ENCODE results near the gene ESRRA. TPM values are rescaled to one million over a fixed set of nuclear protein-coding genes. Genes with fewer than 3 reads are reported as not detected.

Gene ESRRA
- total RNA-seq, 1 donor from 2014 or later = 42.3 TPM

GRCh38 chr11:64358907-64359711 lies 53.8 kb downstream of the ESRRA start, which contains the start of gene RPS6KA4:
Gene RPS6KA4 (plus strand): TSS chr11:64359162. CDS start chr11:64359236, 74 bp downstream.
- Mint-ChIP-seq H3K36me3 (ENCODE audit: low read depth, unreplicated experiment) (peaks cover 13% of the 10 kb centered on the region), H3K27me3 (ENCODE audit: unreplicated experiment) (peaks cover 10% of the 10 kb centered on the region), H3K4me1 (ENCODE audit: unreplicated experiment) (peaks cover 20% of the 10 kb centered on the region), H3K4me3 (ENCODE audit: unreplicated experiment) (peak within 1 kb of the TSS; percentile 88), H3K9me3 (ENCODE audit: unreplicated experiment) (no peaks in the 10 kb centered on the region), H3K27ac (ENCODE audit: unreplicated experiment) (peak within 1 kb of the TSS; percentile 9)
- DNase-seq (ENCODE audit: low spot score) = peak; percentile 61
- TF ChIP-seq, protein P1, sequence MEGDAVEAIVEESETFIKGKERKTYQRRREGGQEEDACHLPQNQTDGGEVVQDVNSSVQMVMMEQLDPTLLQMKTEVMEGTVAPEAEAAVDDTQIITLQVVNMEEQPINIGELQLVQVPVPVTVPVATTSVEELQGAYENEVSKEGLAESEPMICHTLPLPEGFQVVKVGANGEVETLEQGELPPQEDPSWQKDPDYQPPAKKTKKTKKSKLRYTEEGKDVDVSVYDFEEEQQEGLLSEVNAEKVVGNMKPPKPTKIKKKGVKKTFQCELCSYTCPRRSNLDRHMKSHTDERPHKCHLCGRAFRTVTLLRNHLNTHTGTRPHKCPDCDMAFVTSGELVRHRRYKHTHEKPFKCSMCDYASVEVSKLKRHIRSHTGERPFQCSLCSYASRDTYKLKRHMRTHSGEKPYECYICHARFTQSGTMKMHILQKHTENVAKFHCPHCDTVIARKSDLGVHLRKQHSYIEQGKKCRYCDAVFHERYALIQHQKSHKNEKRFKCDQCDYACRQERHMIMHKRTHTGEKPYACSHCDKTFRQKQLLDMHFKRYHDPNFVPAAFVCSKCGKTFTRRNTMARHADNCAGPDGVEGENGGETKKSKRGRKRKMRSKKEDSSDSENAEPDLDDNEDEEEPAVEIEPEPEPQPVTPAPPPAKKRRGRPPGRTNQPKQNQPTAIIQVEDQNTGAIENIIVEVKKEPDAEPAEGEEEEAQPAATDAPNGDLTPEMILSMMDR (IDR thresholded peaks at IDR 0.05; ENCODE audit: unreplicated experiment) = no peak

- Mint-ChIP-seq H3K4me1 (ENCODE audit: unreplicated experiment) (peaks cover 20% of the 10 kb centered on the region), H3K27ac (ENCODE audit: unreplicated experiment) (peak overlapping the region; percentile 9), H3K4me3 (ENCODE audit: unreplicated experiment) (peak overlapping the region; percentile 88), H3K9me3 (ENCODE audit: unreplicated experiment) (no peaks in the 10 kb centered on the region), H3K36me3 (ENCODE audit: low read depth, unreplicated experiment) (peaks cover 17% of the 10 kb centered on the region), H3K27me3 (ENCODE audit: unreplicated experiment) (peaks cover 10% of the 10 kb centered on the region)
- DNase-seq (ENCODE audit: low spot score) = no peak
- TF ChIP-seq, protein P1 (IDR thresholded peaks at IDR 0.05; ENCODE audit: unreplicated experiment) = no peak
Observed at GRCh38 chr11:64359712-64360445, 54.6 kb downstream of the ESRRA start.

GRCh38 chr11:64360448-64360921 lies 55.2 kb downstream of the ESRRA start:
- peak overlapping the region; percentile 51 for H3K4me3 Mint-ChIP-seq (ENCODE audit: unreplicated experiment)
- peaks cover 17% of the 10 kb centered on the region for H3K36me3 Mint-ChIP-seq (ENCODE audit: low read depth, unreplicated experiment)
- peaks cover 17% of the 10 kb centered on the region for H3K4me1 Mint-ChIP-seq (ENCODE audit: unreplicated experiment)
- H3K27me3 Mint-ChIP-seq (ENCODE audit: unreplicated experiment) = peaks cover 10% of the 10 kb centered on the region
- TF ChIP-seq, protein P1 (IDR thresholded peaks at IDR 0.05; ENCODE audit: unreplicated experiment) = no peak
- DNase-seq (ENCODE audit: low spot score) = no peak
- H3K9me3 Mint-ChIP-seq (ENCODE audit: unreplicated experiment) = no peaks in the 10 kb centered on the region
- peak overlapping the region; percentile 48 for H3K27ac Mint-ChIP-seq (ENCODE audit: unreplicated experiment)

GRCh38 chr11:64361659-64362058 lies 56.3 kb downstream of the ESRRA start:
- Mint-ChIP-seq H3K36me3 (ENCODE audit: low read depth, unreplicated experiment) (peaks cover 21% of the 10 kb centered on the region), H3K9me3 (ENCODE audit: unreplicated experiment) (no peaks in the 10 kb centered on the region), H3K27me3 (ENCODE audit: unreplicated experiment) (peaks cover 8% of the 10 kb centered on the region), H3K27ac (ENCODE audit: unreplicated experiment) (no peak overlapping the region), H3K4me3 (ENCODE audit: unreplicated experiment) (no peak overlapping the region), H3K4me1 (ENCODE audit: unreplicated experiment) (peaks cover 12% of the 10 kb centered on the region)
- no peak for DNase-seq (ENCODE audit: low spot score)
- TF ChIP-seq, protein P1 (IDR thresholded peaks at IDR 0.05; ENCODE audit: unreplicated experiment) = no peak
